Vagina (tissue), 2 donors: ENCODE data around the gene POC1A.

Experiments
- CTCF ChIP-seq, 3 experiments: fragments of 450-650 bp in 2 of 3; fragments of 200-600 bp in 1 of 3; sonication (generic) in 1 of 3; IDR thresholded peaks; one replicate each; pipeline ENCODE4 v1.5.1; 2017 to 2019; ENCODE audit warnings: antibody characterized with exemption in 3 of 3, mild to moderate bottlenecking in 2 of 3, moderate library complexity in 2 of 3
- POLR2A ChIP-seq, 2 donors: fragments of 450-650 bp; IDR thresholded peaks; one replicate each; pipeline ENCODE4 v1.6.1; 2017; ENCODE audit warnings: antibody characterized with exemption in 2 of 2, mild to moderate bottlenecking in 2 of 2, moderate library complexity in 2 of 2

GRCh38 chr3:52025453-52025852 lies 128.8 kb downstream of the POC1A start:
- TF ChIP-seq CTCF (IDR thresholded peaks at IDR 0.05) (no peak), POLR2A (IDR thresholded peaks at IDR 0.05) (no peak)
